Hypothalamus (tissue), 51 donors: ENCODE results near the gene KCNH1.

Source experiments
- DNase-seq, 51 donors: peaks; one replicate each; lab custom pipeline; 2025; lab: John Stamatoyannopoulos, UW

The KCNH1 gene

GRCh38 chr1:210775289-210775688, 358.7 kb downstream of the KCNH1 start:
- DNase-seq, result no peak

GRCh38 chr1:210773450-210773849, 360.5 kb downstream of the KCNH1 start:
- DNase-seq, result no peak

GRCh38 chr1:210771131-210771530, 362.8 kb downstream of the KCNH1 start:
- DNase-seq, result no peak

GRCh38 chr1:210770396-210770984, 363.5 kb downstream of the KCNH1 start:
- peak in 1 of 51 donors; percentile 23 for DNase-seq

- DNase-seq, result no peak
Observed at GRCh38 chr1:210769473-210769872, 364.5 kb downstream of the KCNH1 start.

GRCh38 chr1:210764536-210764935, 369.4 kb downstream of the KCNH1 start:
- DNase-seq, result no peak

- no peak for DNase-seq
Observed at GRCh38 chr1:210758761-210759160, 375.2 kb downstream of the KCNH1 start.

- DNase-seq, result no peak
Observed at GRCh38 chr1:210758261-210758660, 375.7 kb downstream of the KCNH1 start.

GRCh38 chr1:210757677-210758076, 376.3 kb downstream of the KCNH1 start:
- no peak for DNase-seq

- DNase-seq, result no peak
Observed at GRCh38 chr1:210755991-210756659, 377.8 kb downstream of the KCNH1 start.

- DNase-seq, result peak in 19 of 51 donors; percentile 3 to 39 (median 13)
Observed at GRCh38 chr1:210754878-210755665, 378.9 kb downstream of the KCNH1 start.

GRCh38 chr1:210751911-210752310, 382.0 kb downstream of the KCNH1 start:
- no peak for DNase-seq

GRCh38 chr1:210750468-210750867, 383.5 kb downstream of the KCNH1 start:
- no peak for DNase-seq

- DNase-seq, result no peak
Observed at GRCh38 chr1:210748796-210749195, 385.2 kb downstream of the KCNH1 start.

GRCh38 chr1:210747890-210748289, 386.1 kb downstream of the KCNH1 start:
- peak in 3 of 51 donors; percentile 3 to 17 (median 6) for DNase-seq

GRCh38 chr1:210747112-210747511, 386.8 kb downstream of the KCNH1 start:
- no peak for DNase-seq

GRCh38 chr1:210746024-210746731, 387.8 kb downstream of the KCNH1 start:
- DNase-seq, result no peak

GRCh38 chr1:210743038-210743437, 390.9 kb downstream of the KCNH1 start:
- no peak for DNase-seq

- DNase-seq, result no peak
Observed at GRCh38 chr1:210741564-210741963, 392.4 kb downstream of the KCNH1 start.

- DNase-seq, result no peak
Observed at GRCh38 chr1:210739627-210740026, 394.3 kb downstream of the KCNH1 start.

- no peak for DNase-seq
Observed at GRCh38 chr1:210738256-210738655, 395.7 kb downstream of the KCNH1 start.
